SK-N-MC (cell line): ENCODE data around the gene GPATCH2.

Experiments
- EZH2 ChIP-seq: fragments of 200-600 bp; sonication (generic); IDR thresholded peaks from one replicate; pipeline ENCODE4 v1.6.1; 2017; ENCODE audit warnings: antibody characterized with exemption
- FOXP2 ChIP-seq: optimal IDR thresholded peaks from 2 replicates; pipeline ENCODE3; 2011; ENCODE audit warnings: mild to moderate bottlenecking, moderate library complexity; ENCODE audit not compliant: insufficient read depth; ENCODE audit errors: extremely low read length, control extremely low read depth
- POLR2AphosphoS5 ChIP-seq: IDR thresholded peaks from 2 replicates; pipeline ENCODE4 v1.6.1; 2012; ENCODE audit warnings: mild to moderate bottlenecking, low read depth, low read length, borderline replicate concordance

DNA sequence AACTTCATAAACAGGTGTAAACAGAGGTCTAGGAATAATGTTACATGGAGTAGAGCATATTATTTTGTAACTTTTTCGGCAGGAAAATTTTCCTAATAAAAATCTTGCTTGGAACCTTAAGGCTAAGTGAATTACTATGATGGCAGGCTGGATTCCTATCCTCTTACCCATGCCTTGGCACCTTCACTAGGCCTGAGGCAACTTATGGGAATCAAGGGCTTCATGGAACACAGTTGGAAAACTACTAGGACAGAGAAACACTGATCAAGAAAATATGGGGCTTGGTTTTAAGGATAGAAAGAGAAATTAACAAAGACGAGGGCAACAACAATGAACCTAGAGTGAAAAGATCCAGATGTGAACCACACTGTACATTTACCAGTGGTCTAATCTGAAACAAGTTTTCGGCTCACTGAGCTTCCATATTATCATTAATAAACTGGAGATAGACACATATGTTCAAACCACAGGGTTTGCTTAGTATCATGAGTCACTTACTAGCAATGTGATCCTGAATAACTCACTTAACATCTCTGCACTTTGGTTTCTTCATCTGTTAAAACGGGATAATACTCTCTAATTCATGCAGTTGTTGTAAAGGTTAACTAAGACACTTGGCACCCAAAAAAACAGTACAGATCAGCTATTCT is 68.5 kb downstream of the GPATCH2 start:
- TF ChIP-seq POLR2AphosphoS5: no peak
- TF ChIP-seq EZH2: no peak
- TF ChIP-seq FOXP2: no peak
